ENCODE measurements around the gene MORN1. TPM values are rescaled to one million over a fixed set of nuclear protein-coding genes. Genes with fewer than 3 reads are reported as not detected.

The MORN1 gene
- total and polyA plus RNA-seq, 2 donors (not counting 3 experiments of a cell fraction or from before 2014, with no cell fraction given) = 4.3 to 6.4 TPM

GRCh38 chr1:2433196-2433595 is 41.8 kb upstream of the MORN1 start:
- Histone ChIP-seq H3K9me3 (replicated peaks; ENCODE audit: control insufficient read depth, insufficient read depth, low read length) (no peaks in the 10 kb centered on the region), H3K36me3 (ENCODE audit: control insufficient read depth in 2 of 2, extremely low read depth in 1 of 2, insufficient read depth in 2 of 2, low read length in 2 of 2) (no peaks in the 10 kb centered on the region), H3K4me1 (ENCODE audit: control insufficient read depth, extremely low read depth, insufficient read depth, low read length) (no peaks in the 10 kb centered on the region), H3K79me2 (ENCODE audit: control insufficient read depth, insufficient read depth, low read length) (no peaks in the 10 kb centered on the region), H3K4me2 (ENCODE audit: insufficient read depth, low read length) (no peak overlapping the region), H2AFZ (ENCODE audit: low read depth, low read length) (no peak overlapping the region), H3K27ac (ENCODE audit: insufficient read depth, low read depth, low read length) (no peak overlapping the region), H3K4me3 (replicated peaks in 1 of 3; ENCODE audit: insufficient read depth in 1 of 3, low read depth in 1 of 3, low read length in 3 of 3) (no peak overlapping the region), H4K20me1 (replicated peaks; ENCODE audit: control insufficient read depth, extremely low read depth, insufficient read depth, low read length) (no peaks in the 10 kb centered on the region), H3K27me3 (ENCODE audit: control insufficient read depth in 2 of 2, insufficient read depth in 2 of 2, low read length in 2 of 2) (no peaks in the 10 kb centered on the region), H3K9ac (replicated peaks; ENCODE audit: extremely low read depth, insufficient read depth, low read length) (no peak overlapping the region), H3K9me1 (replicated peaks; ENCODE audit: control insufficient read depth, extremely low read depth, insufficient read depth, low read length) (no peaks in the 10 kb centered on the region)
- FAIRE-seq (no peak), DNase-seq (ENCODE audit: low read depth, low spot score) (no peak)
- TF ChIP-seq MYC (IDR thresholded peaks at IDR 0.05; ENCODE audit: low read depth, low read length) (no peak), EZH2 (IDR thresholded peaks at IDR 0.05; ENCODE audit: borderline replicate concordance, low read depth, low read length, severe bottlenecking) (no peak), JUN (IDR thresholded peaks at IDR 0.05; ENCODE audit: borderline replicate concordance, insufficient read depth, insufficient read length, low read depth) (no peak), FOS (IDR thresholded peaks at IDR 0.05; ENCODE audit: borderline replicate concordance, insufficient read depth, low read length) (no peak), POLR2AphosphoS5 (IDR thresholded peaks at IDR 0.05; ENCODE audit: insufficient read depth, low read depth, low read length) (no peak), CTCF (IDR thresholded peaks at IDR 0.05; ENCODE audit: extremely low read depth in 1 of 2, insufficient read depth in 1 of 2, low read depth in 1 of 2, low read length in 2 of 2) (no peak), GATA2 (IDR thresholded peaks at IDR 0.05; ENCODE audit: insufficient read depth, insufficient read length, low read depth, low read length) (no peak), POLR2A (IDR thresholded peaks at IDR 0.05; ENCODE audit: low read depth, low read length) (no peak), MAX (IDR thresholded peaks at IDR 0.05; ENCODE audit: insufficient read depth, insufficient read length) (no peak)
- dilution Hi-C loops (cut with MboI; ENCODE audit: extremely low pct_ligation_motif_present, low sequenced_read_pairs) (no loop called here), intact Hi-C loops (cut with micrococcal nuclease) (no loop called here)
- no TSS peak for BruUV-seq (replicated peaks)
- CTCF ChIA-PET = no interaction called here
- POLR2A ChIA-PET = no interaction called here
